IPS-20b (cell line): ENCODE measurements around the gene RARA.

Experiments used
- H3K27ac ChIP-seq: one replicate; pipeline ENCODE4 v1.5.1; 2013; ENCODE audit warnings: low read length
- H3K27me3 ChIP-seq: 2 replicates; pipeline ENCODE4 v1.6.1; 2013; ENCODE audit warnings: mild to moderate bottlenecking, low read length, inconsistent platforms; ENCODE audit not compliant: insufficient read depth
- H3K36me3 ChIP-seq: 2 replicates; pipeline ENCODE4 v1.6.1; 2013; ENCODE audit warnings: low read depth, mild to moderate bottlenecking, inconsistent platforms, low read length, moderate library complexity; ENCODE audit not compliant: insufficient read depth
- H3K4me1 ChIP-seq: 2 replicates; pipeline ENCODE4 v1.6.1; 2013; ENCODE audit warnings: mild to moderate bottlenecking, control low read depth, inconsistent platforms, low read length, moderate library complexity; ENCODE audit not compliant: insufficient read depth
- H3K4me3 ChIP-seq: 2 replicates; pipeline ENCODE4 v1.5.1; 2013; ENCODE audit warnings: mild to moderate bottlenecking, low read length, inconsistent platforms
- H3K9ac ChIP-seq: 2 replicates; pipeline ENCODE4 v1.6.1; 2013; ENCODE audit warnings: low read depth, mild to moderate bottlenecking, inconsistent platforms, low read length, moderate library complexity
- H3K9me3 ChIP-seq: 2 replicates; pipeline ENCODE4 v1.6.1; 2013; ENCODE audit warnings: mild to moderate bottlenecking, low read depth, low read length, inconsistent platforms; ENCODE audit not compliant: insufficient read depth

RARA gene

GRCh38 chr17:40351359-40352236 is 42.6 kb downstream of the RARA start:
- Histone ChIP-seq H3K36me3 (peaks cover 23% of the 10 kb centered on the region), H3K4me3 (no peak overlapping the region), H3K9ac (no peak overlapping the region)

GRCh38 chr17:40352237-40352778 is 43.3 kb downstream of the RARA start:
- no peak overlapping the region for H3K27ac ChIP-seq
- H3K4me3 ChIP-seq, result no peak overlapping the region
- peaks cover 23% of the 10 kb centered on the region for H3K36me3 ChIP-seq
- H3K27me3 ChIP-seq, result peaks cover 26% of the 10 kb centered on the region
- H3K9ac ChIP-seq, result no peak overlapping the region
- no peaks in the 10 kb centered on the region for H3K9me3 ChIP-seq
- peaks cover 21% of the 10 kb centered on the region for H3K4me1 ChIP-seq

More at GRCh38 chr17:40351359-40352236, 42.6 kb downstream of the RARA start:
- H3K4me1 ChIP-seq, result peaks cover 28% of the 10 kb centered on the region
- H3K27me3 ChIP-seq, result peaks cover 33% of the 10 kb centered on the region
- H3K9me3 ChIP-seq, result no peaks in the 10 kb centered on the region
- no peak overlapping the region for H3K27ac ChIP-seq

- Histone ChIP-seq H3K4me3 (no peak overlapping the region), H3K27me3 (peaks cover 23% of the 10 kb centered on the region), H3K4me1 (peaks cover 17% of the 10 kb centered on the region), H3K36me3 (peaks cover 23% of the 10 kb centered on the region), H3K9me3 (no peaks in the 10 kb centered on the region), H3K27ac (no peak overlapping the region), H3K9ac (no peak overlapping the region)
These were observed 43.9 kb downstream of the RARA start for GRCh38 chr17:40352779-40353394.

- H3K9ac ChIP-seq, result no peak overlapping the region
- no peak overlapping the region for H3K4me3 ChIP-seq
- peaks cover 9% of the 10 kb centered on the region for H3K27me3 ChIP-seq
- peaks cover 13% of the 10 kb centered on the region for H3K4me1 ChIP-seq
- H3K27ac ChIP-seq, result no peak overlapping the region
- peaks cover 23% of the 10 kb centered on the region for H3K36me3 ChIP-seq
- H3K9me3 ChIP-seq, result no peaks in the 10 kb centered on the region
These were observed 45.5 kb downstream of the RARA start for GRCh38 chr17:40354221-40355122.

GRCh38 chr17:40355123-40355803 is 46.3 kb downstream of the RARA start:
- peaks cover 13% of the 10 kb centered on the region for H3K4me1 ChIP-seq
- no peak overlapping the region for H3K9ac ChIP-seq
- H3K4me3 ChIP-seq, result no peak overlapping the region
- H3K27me3 ChIP-seq, result peaks cover 1% of the 10 kb centered on the region
- H3K36me3 ChIP-seq, result peaks cover 17% of the 10 kb centered on the region
- no peaks in the 10 kb centered on the region for H3K9me3 ChIP-seq
- H3K27ac ChIP-seq, result no peak overlapping the region

- Histone ChIP-seq H3K9ac (no peak overlapping the region), H3K4me1 (peaks cover 15% of the 10 kb centered on the region), H3K4me3 (no peak overlapping the region), H3K27me3 (peaks cover 7% of the 10 kb centered on the region), H3K9me3 (no peaks in the 10 kb centered on the region), H3K36me3 (peaks cover 17% of the 10 kb centered on the region), H3K27ac (no peak overlapping the region)
These were observed 47.1 kb downstream of the RARA start for GRCh38 chr17:40355804-40356758.

- peaks cover 17% of the 10 kb centered on the region for H3K27me3 ChIP-seq
- H3K4me1 ChIP-seq, result peaks cover 17% of the 10 kb centered on the region
- H3K9me3 ChIP-seq, result no peaks in the 10 kb centered on the region
- H3K9ac ChIP-seq, result no peak overlapping the region
- H3K36me3 ChIP-seq, result peaks cover 13% of the 10 kb centered on the region
- H3K4me3 ChIP-seq, result no peak overlapping the region
- no peak overlapping the region for H3K27ac ChIP-seq
These were observed 48.3 kb downstream of the RARA start for GRCh38 chr17:40356990-40357881.

- Histone ChIP-seq H3K9me3 (no peaks in the 10 kb centered on the region), H3K4me3 (peak overlapping the region; percentile 27; the same call in 1 of the 2 replicates), H3K27me3 (peaks cover 29% of the 10 kb centered on the region), H3K27ac (no peak overlapping the region), H3K4me1 (peaks cover 15% of the 10 kb centered on the region), H3K36me3 (peaks cover 2% of the 10 kb centered on the region; the same call in 1 of the 2 replicates), H3K9ac (no peak overlapping the region)
These were observed 49.5 kb downstream of the RARA start for GRCh38 chr17:40358323-40359038.

- H3K9ac ChIP-seq, result no peak overlapping the region
- H3K36me3 ChIP-seq, result peaks cover 2% of the 10 kb centered on the region; the same call in 1 of the 2 replicates
- no peak overlapping the region for H3K4me3 ChIP-seq
- H3K27ac ChIP-seq, result no peak overlapping the region
- H3K27me3 ChIP-seq, result peaks cover 43% of the 10 kb centered on the region
- no peaks in the 10 kb centered on the region for H3K9me3 ChIP-seq
- H3K4me1 ChIP-seq, result peaks cover 13% of the 10 kb centered on the region
These were observed 51.1 kb downstream of the RARA start for GRCh38 chr17:40360091-40360490.
